Lung (tissue), 12 donors: ENCODE data around the gene CCDC137. TPM values are rescaled to one million over a fixed set of nuclear protein-coding genes. Genes with fewer than 3 reads are reported as not detected.

ENCODE experiments used
- ATAC-seq: fragments of 200-7000 bp; cut with Tn5 transposase; one replicate; pipeline ENCODE4 v1.9.1; 2020; ENCODE audit warnings: moderate number of reproducible peaks; ENCODE audit not compliant: insufficient read depth, low FRiP score
- DNase-seq, 3 donors: peaks; one replicate each; pipeline ENCODE4 v3.0.0-alpha.2; 2013 to 2017
- H3K27ac ChIP-seq, 2 donors: one replicate each; pipeline ENCODE4 v1.5.1; 2013; ENCODE audit warnings: mild to moderate bottlenecking in 2 of 2, moderate library complexity in 2 of 2, control low read depth in 1 of 2, inconsistent platforms in 1 of 2, low read depth in 1 of 2, low read length in 1 of 2
- H3K27me3 ChIP-seq, 3 donors: one replicate each; pipeline ENCODE4 v1.5.1; 2013; ENCODE audit warnings: low read length in 2 of 3; ENCODE audit not compliant: control insufficient read depth in 3 of 3, insufficient read depth in 3 of 3
- H3K36me3 ChIP-seq, 4 donors: one replicate each; pipeline ENCODE4 v1.5.1; 2013; ENCODE audit warnings: low read length in 4 of 4, mild to moderate bottlenecking in 1 of 4, moderate library complexity in 1 of 4; ENCODE audit not compliant: control insufficient read depth in 4 of 4, insufficient read depth in 4 of 4
- H3K4me1 ChIP-seq, 5 donors: one replicate each; pipeline ENCODE4 v1.5.1; 2013; ENCODE audit warnings: low read length in 5 of 5, mild to moderate bottlenecking in 2 of 5, moderate library complexity in 1 of 5; ENCODE audit not compliant: control insufficient read depth in 5 of 5, insufficient read depth in 5 of 5
- H3K4me3 ChIP-seq: one replicate; pipeline ENCODE4 v1.5.1; 2013; ENCODE audit warnings: mild to moderate bottlenecking, control low read depth, moderate library complexity
- H3K9ac ChIP-seq, 2 donors: one replicate each; pipeline ENCODE4 v1.5.1; 2013; ENCODE audit warnings: low read length in 2 of 2, control low read depth in 1 of 2; ENCODE audit not compliant: insufficient read depth in 1 of 2
- H3K9me3 ChIP-seq, 4 donors: one replicate each; pipeline ENCODE4 v1.5.1; 2013; ENCODE audit warnings: low read length in 3 of 4, mild to moderate bottlenecking in 1 of 4, moderate library complexity in 1 of 4; ENCODE audit not compliant: control insufficient read depth in 4 of 4, insufficient read depth in 3 of 4
- CTCF ChIP-seq: IDR thresholded peaks from 2 replicates; pipeline ENCODE4 v1.5.1; 2012; ENCODE audit warnings: mild to moderate bottlenecking; ENCODE audit errors: control extremely low read depth, extremely low read depth
- WGBS, 2 donors: extraction: QIAGEN DNeasy Blood & Tissue Kit; methylation state at CpG; one replicate each; pipeline ENCODE4 v1.1.7; 2013; 5-methylcytosine and 5-hydroxymethylcytosine counted together
- polyA plus RNA-seq, 2 donors: library from polyadenylated mRNA; stranded (reverse); fragments of 200-250 nt; gene quantifications; one replicate each; pipeline ENCODE4 v1.2.1, GENCODE V29; 2013
- total RNA-seq, 2 donors: library from RNA; depleted of rRNA in 1 of 2; stranded (reverse); fragments of >200 nt in 1 of 2; gene quantifications; one replicate each; pipeline ENCODE4 v1.2.1, GENCODE V29; 2014 to 2021
- donor health status: control.
- donor health status: control.
- donor health status: Bipolar disorder and iron deficiency.
- donor health status: healthy.
- donor health status: DM: yes; HTN: yes; CAD: no.

CCDC137 gene
- total and polyA plus RNA-seq, 4 donors = 10.2 to 23.6 (median 16.7) TPM

GRCh38 chr17:81705518-81706231 lies 39.1 kb downstream of the CCDC137 start:
- H3K9ac ChIP-seq = no peak overlapping the region
- WGBS, 2 donors = 93 to 95% methylated on average over 30 of the region's 30 CpGs
- no peak for TF ChIP-seq CTCF
- no peak overlapping the region for H3K27ac ChIP-seq
- H3K36me3 ChIP-seq = peaks cover 0 to 29% (median 5%) of the 10 kb centered on the region in 4 donors
- no peak for ATAC-seq
- H3K9me3 ChIP-seq = no peaks in the 10 kb centered on the region
- no peak overlapping the region for H3K4me3 ChIP-seq
- peaks cover 0 to 3% (median 2%) of the 10 kb centered on the region in 3 donors for H3K27me3 ChIP-seq
- no peak for DNase-seq
- H3K4me1 ChIP-seq = peaks cover 0 to 32% (median 15%) of the 10 kb centered on the region in 5 donors

GRCh38 chr17:81706232-81706611 lies 39.7 kb downstream of the CCDC137 start:
- ATAC-seq = no peak
- DNase-seq = no peak

GRCh38 chr17:81706757-81707624 lies 40.5 kb downstream of the CCDC137 start:
- 93 to 94% methylated on average over 48 to 54 of the region's 54 CpGs for WGBS, 2 donors
- peaks cover 0 to 10% (median 9%) of the 10 kb centered on the region in 3 donors for H3K27me3 ChIP-seq
- no peak for DNase-seq

More at GRCh38 chr17:81706232-81706611, 39.7 kb downstream of the CCDC137 start:
- no peak overlapping the region for H3K4me3 ChIP-seq
- no peak overlapping the region for H3K27ac ChIP-seq
- H3K36me3 ChIP-seq = peaks cover 0 to 24% (median 5%) of the 10 kb centered on the region in 4 donors
- H3K27me3 ChIP-seq = peaks cover 0 to 8% (median 8%) of the 10 kb centered on the region in 3 donors
- H3K4me1 ChIP-seq = peaks cover 0 to 33% (median 20%) of the 10 kb centered on the region in 5 donors
- H3K9ac ChIP-seq = no peak overlapping the region
- WGBS, 2 donors = 94% methylated on average over 17 of the region's 17 CpGs
- TF ChIP-seq CTCF = no peak
- no peaks in the 10 kb centered on the region for H3K9me3 ChIP-seq

More at GRCh38 chr17:81706757-81707624, 40.5 kb downstream of the CCDC137 start:
- TF ChIP-seq CTCF = no peak
- H3K27ac ChIP-seq = no peak overlapping the region
- H3K36me3 ChIP-seq = peaks cover 0 to 20% (median 5%) of the 10 kb centered on the region in 4 donors
- H3K9ac ChIP-seq = no peak overlapping the region
- H3K9me3 ChIP-seq = no peaks in the 10 kb centered on the region
- ATAC-seq = no peak
- peaks cover 0 to 27% (median 16%) of the 10 kb centered on the region in 5 donors for H3K4me1 ChIP-seq
- no peak overlapping the region for H3K4me3 ChIP-seq
